ENCODE results near the gene ICE2.

Gene ICE2

DNA sequence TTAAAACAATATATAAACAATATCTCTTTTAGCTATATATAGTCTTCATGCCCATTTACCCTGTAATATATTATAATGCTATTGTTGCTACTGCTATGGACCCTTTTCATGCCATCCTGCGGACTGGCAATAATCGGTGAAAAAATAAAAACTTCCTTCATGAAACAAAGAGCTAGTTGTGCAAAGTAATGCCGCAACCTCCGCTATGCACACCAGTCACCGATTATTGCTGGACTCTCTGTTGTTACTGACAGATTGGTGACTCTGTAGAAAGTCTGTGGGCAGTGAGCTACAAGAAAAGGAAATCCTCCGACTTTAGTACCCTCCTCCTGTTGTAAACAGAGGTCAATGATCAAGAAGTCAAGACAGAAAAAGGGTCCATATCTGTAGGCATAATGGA, 17.9 kb upstream of the ICE2 start:
- DNase-seq (ENCODE audit: low read depth in 3 of 3), result no peak

DNA sequence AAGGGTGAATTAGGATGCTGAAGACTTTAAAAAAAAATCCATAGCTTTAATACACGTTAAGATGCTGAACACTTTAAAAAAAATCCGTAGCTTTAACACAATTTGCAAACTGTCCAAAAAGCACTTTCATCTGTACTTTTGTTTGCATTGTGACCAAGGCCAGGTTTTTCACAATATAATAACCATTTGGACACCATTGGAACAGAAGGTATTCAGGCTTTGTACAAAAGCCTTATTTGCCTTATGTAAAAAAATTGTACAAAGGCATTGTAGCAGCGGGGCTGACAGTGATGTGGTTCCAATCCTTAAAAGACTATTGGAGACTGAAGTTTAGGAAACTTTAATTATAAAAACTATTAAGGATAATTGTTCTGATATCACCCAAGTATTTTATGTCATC, 15.2 kb upstream of the ICE2 start:
- DNase-seq (ENCODE audit: low read depth in 3 of 3), result no peak

DNA sequence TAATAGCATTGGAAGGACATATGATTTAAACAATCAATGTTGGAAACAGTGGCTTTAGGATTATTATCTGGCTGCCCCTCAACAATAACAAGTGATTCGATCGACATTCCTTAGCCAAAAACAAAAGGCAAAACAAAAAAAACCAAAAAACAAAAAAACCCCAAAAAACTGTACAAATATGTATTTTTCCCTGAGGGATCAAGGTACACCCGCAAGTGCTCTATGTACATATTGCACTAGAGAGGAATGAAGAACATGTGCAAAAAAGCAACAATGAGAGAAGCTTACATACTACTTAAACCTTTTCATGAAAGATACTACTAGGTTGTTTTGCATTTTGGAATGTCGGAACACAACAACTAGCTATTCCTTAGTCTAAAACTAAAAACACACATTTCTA, 14.2 kb upstream of the ICE2 start:
- no peak for DNase-seq (ENCODE audit: low read depth in 3 of 3)

DNA sequence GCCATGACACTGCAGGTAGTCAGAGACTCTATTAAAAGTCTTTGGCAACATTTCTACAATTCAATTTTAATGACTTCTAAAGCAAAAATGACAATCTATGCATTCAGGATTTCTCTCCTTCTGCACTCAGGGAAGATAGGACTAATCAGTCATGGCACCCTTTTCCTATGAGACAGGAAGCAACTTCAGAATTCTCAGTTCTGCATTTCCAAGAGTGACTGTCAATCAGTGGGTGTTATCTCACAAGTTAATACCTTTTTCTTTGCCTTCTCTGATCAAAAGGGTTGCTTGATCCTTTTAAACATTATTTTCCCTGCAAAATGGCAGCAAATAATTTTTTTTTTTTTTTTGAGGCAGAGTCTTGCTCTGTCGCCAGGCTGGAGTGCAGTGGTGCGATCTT, 7.8 kb upstream of the ICE2 start:
- DNase-seq (ENCODE audit: low read depth in 3 of 3), result no peak

DNA sequence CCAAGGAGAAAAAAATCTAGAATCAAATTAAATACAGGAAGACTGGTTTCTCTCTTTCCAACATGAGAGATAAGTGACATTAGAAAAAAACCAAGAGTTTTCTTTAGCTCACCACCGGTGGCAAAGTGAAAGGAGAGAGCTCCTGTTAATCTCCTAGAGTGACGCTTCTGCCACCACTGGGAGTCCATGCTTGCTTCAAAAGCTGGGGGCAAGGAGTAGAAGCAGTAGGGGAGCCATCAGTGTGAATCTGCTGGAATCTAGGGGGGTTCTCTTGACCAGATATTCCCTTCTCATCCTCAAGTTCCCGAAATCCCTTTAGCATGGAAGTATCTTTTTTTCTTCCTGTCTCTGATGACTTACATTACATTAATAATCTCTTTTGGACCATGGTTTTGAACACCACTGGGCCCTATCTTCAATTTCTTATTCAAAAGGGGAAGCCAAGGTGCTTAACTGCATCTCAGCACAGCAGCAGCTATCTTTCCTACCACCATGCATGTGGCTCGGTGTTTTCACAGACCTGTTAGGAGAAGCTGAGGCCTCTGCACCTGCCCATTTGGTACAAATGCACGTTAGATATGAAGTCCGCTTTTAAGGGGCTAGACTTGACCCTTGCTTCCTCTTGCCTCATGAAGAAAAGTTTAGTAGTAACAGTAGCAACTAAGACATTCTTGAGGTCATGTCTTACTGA, 6.6 kb upstream of the ICE2 start:
- DNase-seq (ENCODE audit: low read depth in 3 of 3), result no peak

DNA sequence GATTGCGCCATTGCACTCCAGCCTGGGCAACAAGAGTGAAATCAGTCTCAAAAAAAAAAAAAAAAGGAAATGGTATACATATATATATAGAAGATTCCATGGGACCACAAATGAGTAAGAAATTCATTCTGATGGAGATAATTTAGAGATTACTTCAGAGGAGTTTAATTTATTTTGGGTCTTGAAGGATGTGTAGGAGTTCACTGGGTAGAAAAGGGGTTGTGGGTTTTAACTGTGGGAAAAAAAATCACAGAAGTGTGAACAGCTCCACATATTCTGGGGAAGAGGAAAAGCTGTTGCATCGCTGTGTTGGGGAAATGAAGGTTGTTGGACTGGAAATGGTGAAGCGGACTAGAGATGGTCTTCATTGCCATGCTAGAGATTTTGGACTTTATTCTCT, 4.1 kb upstream of the ICE2 start:
- no peak for DNase-seq (ENCODE audit: low read depth in 3 of 3)

DNA sequence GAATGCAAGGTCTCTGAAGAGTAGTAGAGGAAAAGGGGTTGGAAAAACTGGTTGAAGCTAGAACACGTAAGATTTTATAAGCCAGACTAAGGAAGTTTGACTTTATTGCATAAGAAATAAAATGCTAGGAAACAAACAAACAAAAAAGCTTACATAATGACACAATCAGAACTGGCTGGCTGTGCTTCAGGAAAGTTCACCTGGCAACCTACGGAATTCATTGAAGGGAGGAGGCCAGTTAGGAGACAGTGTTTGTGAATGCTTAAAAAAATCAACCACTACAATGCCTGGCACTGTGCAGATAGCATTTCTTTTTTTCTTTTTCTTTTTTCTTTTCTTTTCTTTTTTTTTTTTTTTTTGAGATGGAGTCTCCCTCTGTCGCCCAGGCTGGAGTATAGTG, 1.9 kb upstream of the ICE2 start:
- DNase-seq (ENCODE audit: low read depth in 3 of 3), result no peak

DNA sequence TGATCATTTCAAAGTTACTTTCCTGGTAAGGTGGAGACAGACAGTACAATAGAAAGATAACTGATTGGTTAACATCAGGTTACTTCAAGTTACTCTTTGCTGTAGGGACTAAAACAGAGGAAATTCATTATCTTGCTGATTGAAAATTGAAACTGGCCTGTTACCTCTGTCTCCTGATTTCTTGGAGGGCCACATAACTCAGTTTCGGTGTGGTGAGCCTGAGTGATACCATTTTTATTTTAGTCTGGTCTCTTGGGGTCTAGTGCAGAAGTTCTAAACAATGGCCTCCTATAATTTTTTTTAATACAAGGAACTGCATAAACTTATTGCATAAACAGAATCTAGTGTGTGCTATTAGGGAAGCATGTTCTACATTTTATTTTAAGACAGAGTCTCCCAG, 1.2 kb upstream of the ICE2 start:
- DNase-seq (ENCODE audit: low read depth in 3 of 3), result no peak

DNA sequence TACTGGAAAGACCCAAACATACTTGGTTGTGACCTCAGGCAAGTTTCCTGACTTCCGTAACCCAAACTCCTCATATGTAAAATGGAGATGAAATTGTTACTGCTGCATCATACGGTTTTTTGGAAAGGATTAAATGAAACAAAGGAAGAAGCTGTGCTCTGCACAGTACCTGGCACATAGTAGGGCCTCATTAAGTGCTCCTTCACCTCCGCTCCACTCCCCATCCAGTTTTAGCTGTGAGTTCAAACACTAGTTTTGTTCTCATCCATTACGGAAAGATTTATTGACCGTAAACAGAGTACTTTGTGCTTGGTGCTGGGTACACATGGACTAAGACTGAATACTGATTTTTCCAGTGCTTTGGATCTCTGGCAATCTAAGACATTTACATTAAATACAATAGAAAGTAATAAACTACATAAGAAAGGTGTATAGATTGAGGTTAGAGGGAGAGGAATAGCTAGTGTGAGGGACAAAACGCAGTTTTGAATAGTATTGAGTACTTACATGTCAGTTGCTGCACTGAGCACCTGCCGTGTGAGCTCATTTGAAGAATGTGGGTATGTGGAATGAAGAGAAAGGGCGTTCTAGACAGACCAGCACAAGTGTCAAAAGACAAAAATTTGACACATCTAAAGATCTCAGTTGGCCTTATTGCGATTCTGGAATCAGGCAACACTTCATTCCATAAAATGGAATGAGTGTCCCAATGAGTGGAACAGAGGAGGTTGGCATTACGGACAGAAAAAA, 594 bp upstream of the ICE2 start:
- no peak for DNase-seq (ENCODE audit: low read depth in 3 of 3)

DNA sequence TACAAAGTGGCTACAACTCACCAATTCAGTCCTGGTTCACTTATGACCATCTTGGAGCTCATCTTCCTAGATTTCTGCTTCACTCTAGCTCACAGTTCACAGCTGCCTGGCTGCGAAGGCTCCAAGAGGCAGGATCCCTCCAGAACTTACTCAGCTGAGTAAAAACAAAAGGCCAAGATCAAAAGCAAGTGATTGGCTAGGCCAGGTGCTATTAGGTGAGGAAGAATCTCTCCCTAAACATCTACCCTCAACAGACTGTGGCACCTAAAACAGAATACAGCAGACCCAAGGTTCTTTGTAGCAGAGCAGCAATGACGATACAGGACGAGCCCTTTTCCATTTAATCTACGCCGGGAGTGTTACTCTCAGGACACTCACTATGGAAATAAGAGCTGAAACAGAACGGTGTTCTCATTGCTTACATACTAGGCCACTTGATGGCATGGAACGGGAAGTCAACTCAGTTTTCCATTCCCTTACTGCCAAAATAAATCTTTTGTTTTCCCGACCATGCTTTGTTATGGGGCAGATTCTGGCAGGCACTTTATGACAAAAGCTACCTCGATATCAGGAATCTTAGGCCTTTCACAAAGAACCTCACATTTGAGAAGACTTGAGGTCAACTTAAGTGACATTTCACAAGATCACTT, 901 bp downstream of the ICE2 start:
- no peak for DNase-seq (ENCODE audit: low read depth in 3 of 3)

DNA sequence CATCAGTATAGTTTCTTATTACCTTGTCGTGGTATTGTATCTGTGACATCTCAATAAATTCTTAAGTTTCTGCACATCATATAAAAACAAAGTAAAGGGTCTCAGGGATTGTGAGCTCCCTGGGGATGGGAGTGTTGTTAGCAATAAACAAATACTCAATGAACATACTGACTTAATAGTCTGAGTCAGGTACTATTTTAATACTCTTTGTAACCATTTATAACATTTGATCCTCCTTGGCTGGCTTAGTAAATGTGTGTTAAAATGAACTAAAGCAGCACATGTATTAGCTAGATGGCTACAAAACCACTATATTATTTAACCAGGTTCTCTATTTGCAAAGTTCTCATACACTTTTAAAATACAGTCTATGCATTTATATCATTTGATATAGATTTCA, 1.8 kb downstream of the ICE2 start:
- DNase-seq (ENCODE audit: low read depth in 3 of 3), result no peak

DNA sequence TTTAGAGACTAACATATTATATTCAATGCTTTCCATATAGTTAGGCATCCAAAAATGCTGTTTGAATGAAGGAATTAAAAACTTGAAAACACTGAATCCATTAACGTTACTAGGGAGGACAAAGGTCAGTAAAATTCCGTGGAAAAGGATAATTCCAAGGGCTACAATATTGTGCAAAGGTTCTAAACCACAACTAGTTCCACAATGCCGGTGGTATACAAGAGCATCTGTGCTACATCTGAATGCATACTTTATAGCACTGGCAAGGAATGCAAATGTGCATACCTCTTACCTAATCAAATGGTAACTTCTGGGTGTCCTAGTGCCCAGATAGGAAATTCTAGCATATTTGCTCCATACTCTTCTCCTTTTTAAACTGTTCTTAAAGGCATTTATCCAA, 2.2 kb downstream of the ICE2 start:
- no peak for DNase-seq (ENCODE audit: low read depth in 3 of 3)

DNA sequence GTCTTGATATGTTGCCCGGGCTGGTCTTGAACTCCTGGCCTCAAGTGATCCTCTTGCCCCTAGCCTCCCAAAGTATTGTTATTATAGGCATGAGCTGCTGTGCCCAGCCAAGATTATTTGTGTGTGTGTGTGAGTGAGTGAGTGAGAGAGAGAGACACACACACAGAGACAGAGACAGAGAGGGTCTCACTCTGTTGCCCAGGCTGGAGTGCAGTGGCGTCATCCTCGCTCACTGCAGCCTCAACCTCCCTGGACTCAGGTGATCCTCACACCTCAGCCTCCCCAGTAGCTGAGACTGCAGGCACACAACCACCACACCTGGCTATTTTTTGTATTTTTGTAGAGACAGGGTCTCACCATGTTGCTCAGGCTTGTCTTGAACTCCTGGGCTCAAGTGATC, 5.8 kb downstream of the ICE2 start:
- no peak for DNase-seq (ENCODE audit: low read depth in 3 of 3)

DNA sequence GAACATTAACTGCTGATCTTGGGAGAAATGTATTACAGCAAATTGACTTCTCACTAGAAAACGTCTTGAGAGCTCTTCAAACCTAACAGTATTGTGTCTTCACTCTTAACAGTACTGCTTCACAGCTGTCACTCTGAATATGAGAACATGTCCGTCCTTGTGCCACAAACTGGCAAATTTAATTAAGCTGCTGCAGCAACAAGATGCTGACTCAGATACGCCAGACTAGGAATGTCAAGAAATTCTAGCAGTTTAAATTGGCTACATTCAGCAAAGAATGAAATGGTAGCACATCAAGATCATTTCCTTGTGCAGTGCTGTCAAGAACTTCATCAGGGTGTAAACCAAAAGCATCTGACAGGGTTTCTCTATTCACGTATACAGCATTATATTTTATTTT, 7.6 kb downstream of the ICE2 start:
- no peak for DNase-seq (ENCODE audit: low read depth in 3 of 3)

DNA sequence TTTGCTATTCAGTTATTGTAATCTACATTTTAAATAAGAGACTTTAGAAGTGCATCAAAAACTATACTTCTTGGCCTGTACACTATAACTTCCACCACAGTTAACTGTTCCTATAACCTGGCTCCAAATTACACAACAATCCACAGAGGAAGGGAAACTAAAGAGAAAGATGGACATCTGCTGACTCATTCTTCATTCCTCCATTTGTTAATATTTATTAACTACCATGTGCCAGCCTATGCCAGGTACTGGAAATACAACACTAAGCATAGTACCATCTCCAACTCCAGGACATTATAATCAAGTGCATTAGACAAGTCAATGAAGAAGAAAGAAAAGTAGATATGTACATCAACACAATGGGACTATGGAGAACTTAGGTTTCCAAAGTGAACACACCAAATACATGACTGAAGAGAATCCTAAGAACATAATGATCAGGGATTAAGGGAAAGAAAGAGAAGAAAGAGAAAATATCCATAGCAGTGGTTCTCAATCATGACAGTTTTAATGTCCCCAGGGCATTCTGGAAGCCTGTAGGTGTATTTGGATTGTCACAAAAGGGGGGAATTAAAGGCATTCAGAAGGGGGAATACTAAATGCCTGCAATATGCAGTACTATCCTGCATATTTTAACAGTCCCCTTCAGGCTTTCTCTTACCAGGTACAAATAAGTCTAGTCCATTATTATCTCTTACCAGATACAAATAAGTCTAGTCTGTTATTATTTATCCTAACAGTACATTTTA, 8.9 kb downstream of the ICE2 start:
- no peak for DNase-seq (ENCODE audit: low read depth in 3 of 3)

DNA sequence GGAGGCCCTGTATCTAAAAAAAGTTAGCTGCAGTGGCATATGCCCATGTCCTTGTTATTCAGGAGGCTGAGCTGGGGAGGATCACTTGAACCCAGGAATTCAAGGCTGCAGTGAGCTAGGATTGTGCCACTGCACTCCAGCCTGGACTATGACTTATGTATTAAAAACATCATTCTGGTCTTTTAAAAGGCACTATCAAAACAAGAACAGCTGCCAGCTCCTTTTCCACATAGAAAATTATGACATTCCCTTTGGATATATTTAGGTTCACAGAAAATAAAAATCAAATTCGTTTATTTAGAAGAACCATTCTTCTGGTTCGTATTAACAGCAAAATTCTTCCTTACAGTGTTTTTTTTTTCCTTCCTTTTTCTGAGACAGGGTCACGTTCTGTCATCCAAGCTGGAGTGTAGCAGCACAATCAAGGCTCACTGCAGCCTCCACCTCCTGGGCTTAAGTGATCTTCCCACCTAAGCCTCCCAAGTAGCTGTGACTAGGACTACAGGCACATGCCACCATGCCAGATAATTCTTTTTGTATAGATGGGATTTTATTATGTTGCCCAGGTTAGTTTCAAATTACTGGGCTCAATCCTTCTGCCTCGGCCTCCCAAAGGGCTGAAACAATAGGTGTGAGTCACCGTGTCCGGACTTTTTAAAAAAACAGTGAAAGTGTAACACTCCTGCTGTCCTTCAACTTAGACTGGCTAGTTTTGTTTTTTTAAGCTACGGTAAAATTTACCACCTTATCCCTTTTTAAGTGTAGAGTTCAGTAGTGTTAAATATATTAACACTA, 13.9 kb downstream of the ICE2 start:
- DNase-seq (ENCODE audit: low read depth in 3 of 3), result no peak

DNA sequence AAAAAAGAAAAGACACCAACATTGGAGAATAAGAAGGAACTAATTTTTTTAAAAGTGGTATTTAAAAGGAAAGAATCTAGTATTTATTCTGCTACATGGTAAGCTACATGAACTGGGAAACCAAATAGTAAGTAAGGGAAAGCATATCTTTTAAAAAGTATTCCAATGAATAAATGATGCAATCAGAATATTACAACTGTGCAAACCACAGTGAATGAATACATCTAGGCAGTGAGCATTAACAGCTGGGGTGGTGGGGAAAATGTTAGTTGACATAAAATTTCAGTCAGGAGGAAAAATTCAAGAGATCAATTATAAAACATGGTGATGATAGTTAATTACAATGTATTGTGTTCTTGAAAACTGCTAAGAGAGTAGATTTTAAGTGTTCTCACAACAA, 16.9 kb downstream of the ICE2 start:
- DNase-seq (ENCODE audit: low read depth in 3 of 3), result no peak

DNA sequence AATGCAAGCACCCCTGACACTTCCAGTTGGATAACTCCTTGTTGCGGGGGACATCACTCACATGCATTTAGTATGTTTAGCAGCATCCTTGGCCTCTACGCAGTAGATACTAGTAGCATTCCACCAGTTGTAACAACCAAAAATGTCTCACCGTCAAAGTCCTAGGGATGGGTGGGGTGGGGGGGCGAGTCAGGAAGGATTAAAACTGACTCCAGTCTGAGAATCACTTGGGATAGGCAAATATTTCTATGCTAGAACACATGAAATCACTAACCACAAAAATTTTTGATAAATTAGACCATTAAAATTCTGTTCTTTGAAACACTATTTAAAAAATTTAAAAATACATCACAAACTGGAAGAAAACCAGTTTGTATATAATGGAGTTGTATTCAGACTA, 18.0 kb downstream of the ICE2 start:
- DNase-seq (ENCODE audit: low read depth in 3 of 3), result no peak

DNA sequence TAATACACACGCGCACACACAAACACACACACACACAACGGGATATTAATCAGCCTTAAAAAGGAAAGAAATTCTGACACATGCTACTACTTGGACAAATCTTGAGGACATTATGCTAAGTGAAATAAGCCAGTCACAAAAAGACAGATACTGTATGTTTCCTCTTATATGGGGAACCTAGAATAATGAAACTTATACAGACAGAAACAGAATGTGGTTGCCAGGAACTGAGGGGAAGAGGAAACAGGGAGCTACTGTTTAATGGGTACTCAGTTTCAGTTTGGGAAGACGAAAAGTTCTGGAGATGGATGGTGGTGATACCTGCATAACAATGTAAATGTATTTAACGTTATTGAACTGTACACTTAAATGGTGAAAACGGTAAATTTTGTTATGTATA, 20.2 kb downstream of the ICE2 start:
- no peak for DNase-seq (ENCODE audit: low read depth in 3 of 3)

DNA sequence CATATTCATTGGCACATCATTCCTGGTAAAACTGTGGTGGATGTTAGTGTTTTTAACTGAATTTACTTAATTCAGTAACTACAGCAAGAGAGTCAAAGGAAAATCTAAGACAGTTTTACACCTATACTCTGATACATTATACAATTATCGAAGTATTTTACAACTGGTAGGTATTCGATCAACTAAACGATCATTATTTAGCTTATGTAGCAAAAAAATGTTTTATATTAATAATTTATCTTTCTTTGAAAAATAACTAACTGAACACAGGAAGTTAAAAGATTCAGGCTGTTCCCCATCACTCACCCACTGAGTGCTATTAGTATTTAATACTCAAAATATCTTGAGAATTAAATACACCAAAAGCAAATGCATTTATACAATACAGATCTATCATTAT, 21.0 kb downstream of the ICE2 start:
- no peak for DNase-seq (ENCODE audit: low read depth in 3 of 3)

DNA sequence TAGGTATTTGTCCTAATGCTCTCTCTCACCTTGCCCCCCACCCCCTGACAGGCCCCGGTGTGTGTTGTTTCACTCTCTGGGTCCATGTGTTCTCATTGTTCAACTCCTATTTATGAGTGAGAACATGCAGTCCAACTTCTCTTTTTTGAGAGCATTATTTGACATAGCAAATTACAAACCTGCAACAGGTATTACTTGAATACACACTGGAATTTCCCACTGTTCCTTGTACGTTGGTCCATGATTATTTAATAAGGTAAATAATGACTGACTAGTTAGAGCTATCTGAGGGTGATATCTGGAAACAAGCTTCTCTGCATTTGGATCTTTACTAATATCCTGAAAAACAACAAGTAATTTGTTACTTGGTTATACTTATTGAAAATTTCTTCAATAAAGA, 24.1 kb downstream of the ICE2 start:
- no peak for DNase-seq (ENCODE audit: low read depth in 3 of 3)

Data from stimulated activated CD4-positive, alpha-beta T cell treated with anti-CD3 and anti-CD28 coated beads, TNF-alpha, amount 100 ng/mL, for 24 hours (primary cell).